Activated CD8-positive, alpha-beta memory T cell treated with anti-CD3 and anti-CD28 coated beads, Interleukin-2, amount 50 U/mL, for 48 hours (primary cell): Measurements from ENCODE around the gene SNX32.
A peak's percentile ranks its signal among the peaks of the same experiment; 100 is the strongest.

ENCODE experiments used
- DNase-seq: peaks from one replicate; pipeline ENCODE4 v3.0.0-alpha.2; 2020

Gene SNX32

DNA sequence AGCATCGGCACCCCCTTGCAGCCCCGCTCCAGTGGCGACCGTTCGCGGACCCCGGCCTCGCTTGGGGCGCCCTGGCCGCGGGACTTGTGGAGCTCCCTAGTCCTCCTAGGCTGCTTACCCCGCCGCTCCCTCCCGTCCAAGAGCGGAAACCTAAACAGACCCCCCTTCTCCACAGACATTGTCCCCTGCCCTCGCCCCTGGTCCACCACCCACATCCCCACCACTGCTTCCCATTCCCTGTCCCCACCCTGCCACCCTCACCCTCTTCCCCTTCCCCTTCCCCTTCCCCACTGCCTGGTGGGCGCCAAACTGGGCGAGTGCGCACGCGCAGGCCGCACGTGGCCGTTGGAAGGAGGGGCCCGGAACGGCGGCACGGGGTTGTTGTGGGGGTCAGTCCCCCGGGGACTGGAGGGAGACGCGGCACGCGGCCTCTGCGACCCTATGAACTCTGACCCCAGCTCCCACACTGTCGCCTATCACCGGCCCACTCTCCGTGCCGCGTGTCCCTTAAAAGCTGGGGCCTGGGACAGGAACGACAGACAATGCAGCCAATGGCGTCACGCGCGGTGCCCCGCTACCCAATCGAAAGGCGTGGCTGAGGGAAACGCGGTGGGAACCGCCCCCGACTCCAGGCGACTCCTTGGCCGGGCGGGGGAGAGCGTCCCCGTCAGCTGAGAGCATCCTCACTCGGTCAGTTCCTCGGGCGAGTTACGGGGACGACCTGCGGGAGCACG, at the start of gene SNX32:
SNX32 (plus strand) TSS at position 667 of the 734 bp plus-strand sequence. CDS start 103 bp downstream, outside the sequence.
- DNase-seq: peak; percentile 96

DNA sequence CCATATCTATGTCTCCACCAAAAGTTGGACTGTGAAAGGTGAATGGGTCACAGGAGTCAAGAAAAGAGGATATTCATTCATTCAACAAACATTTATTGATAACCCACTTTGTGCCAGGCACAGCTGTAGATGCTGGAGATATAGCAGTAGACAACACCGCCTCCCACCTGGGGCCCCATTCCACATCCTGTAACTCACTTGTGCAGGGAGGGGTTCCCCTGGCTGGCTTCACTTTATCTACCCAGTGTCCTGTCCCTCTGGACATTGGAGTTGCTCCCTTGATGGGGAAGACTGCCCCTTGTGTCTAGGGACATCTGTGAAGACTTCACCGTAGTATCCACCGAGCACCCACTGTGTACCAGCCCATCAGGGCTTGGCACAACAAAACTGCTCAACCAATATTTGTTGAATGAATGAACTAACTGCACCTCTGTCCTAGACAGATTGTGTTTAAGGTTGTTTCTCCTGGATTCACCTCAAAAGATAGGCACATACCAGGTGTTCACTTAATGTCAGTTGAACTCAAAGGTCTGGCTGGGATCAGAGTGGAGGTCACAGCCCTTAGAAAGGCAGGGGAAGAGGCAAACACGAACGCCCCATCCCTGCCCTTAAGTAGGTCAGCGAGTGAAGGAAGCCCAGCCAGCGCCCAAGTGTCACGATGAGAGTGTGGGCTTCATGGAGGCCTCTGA, 48.3 kb upstream of the SNX32 start:
- peak; percentile 54 for DNase-seq

DNA sequence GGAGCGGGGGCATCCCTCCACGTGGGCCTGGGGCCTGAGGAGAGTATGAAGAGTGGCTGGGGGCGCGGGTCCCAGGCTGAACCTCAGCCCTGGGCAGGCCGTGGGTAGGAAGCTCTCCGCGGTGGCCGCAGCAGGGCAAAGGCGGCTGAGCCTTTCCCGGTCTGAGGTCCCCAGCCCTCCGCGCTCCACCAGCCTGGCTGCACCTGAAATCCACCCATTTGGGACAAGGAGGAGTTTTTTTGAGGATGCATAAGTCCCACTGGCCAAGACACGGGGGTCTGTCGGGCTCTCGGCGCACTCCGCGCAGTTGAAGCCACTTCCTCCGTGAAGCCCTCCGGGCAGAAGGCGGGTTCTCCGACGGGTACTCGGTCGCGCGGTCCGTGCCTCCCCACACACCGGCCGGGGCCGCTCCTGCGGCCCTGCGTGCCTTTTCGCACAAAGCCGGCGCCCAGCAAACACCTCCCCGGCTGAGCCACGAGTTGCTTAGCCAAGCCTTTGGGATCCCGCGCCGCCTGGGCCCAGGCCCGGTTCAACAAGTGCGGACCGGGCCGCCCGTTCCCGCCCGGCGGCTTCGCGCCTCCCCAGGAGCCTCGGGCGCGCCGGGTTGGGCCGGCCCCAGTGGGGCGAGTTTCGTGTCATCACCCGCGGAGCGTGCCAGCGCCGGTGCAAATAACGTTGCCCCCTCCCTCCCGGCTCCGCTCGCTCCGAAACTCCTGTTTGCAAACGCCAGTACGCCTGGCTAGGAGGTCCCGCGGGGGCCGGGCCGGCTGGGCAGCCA, 47.6 kb upstream of the SNX32 start:
- peak; percentile 61 for DNase-seq

DNA sequence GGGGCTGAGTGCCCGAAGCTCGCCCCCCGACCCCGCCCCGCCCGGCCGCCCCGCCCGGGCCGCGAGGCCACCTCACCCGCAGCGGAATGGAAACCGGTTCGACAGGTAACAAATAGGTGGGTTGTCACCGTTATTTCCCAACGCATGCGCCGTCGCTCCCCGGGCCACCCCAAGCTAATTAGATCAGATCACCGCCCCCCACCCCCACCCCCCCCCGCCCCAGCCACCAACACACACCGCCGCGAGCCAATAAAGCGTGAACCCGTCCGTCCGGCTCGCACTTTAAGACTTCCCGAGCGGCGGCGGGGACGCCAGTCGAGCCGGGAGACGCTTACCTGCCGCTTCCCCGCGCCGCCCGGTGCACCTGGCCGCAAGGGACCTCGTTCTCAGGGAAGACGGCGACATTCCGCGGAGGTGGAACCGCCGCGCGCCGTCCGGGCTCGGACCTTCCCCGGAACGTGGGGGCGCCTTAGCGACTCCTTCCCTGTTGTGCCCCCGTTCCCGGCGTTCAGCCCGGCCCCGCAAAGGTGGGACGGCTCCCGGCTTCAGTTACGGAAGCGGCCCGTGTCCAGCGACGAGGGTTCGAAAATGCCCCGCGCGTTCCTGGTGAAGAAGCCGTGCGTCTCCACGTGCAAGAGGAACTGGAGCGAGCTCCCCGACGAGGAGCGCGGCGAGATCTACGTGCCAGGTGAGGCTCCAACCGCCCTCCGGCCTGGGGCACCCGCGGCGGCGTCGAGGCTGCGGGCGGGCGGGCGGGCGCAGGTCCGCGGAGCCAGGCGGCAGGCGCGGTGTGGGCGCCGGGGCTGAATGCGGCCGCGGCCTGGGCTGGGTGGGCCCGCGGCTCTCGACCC, 46.8 kb upstream of the SNX32 start, which contains the start of gene OVOL1:
OVOL1 (plus strand) TSS at position 278 of the 851 bp plus-strand sequence; CDS start at position 589, 311 bp downstream.
- peak; percentile 56 for DNase-seq

DNA sequence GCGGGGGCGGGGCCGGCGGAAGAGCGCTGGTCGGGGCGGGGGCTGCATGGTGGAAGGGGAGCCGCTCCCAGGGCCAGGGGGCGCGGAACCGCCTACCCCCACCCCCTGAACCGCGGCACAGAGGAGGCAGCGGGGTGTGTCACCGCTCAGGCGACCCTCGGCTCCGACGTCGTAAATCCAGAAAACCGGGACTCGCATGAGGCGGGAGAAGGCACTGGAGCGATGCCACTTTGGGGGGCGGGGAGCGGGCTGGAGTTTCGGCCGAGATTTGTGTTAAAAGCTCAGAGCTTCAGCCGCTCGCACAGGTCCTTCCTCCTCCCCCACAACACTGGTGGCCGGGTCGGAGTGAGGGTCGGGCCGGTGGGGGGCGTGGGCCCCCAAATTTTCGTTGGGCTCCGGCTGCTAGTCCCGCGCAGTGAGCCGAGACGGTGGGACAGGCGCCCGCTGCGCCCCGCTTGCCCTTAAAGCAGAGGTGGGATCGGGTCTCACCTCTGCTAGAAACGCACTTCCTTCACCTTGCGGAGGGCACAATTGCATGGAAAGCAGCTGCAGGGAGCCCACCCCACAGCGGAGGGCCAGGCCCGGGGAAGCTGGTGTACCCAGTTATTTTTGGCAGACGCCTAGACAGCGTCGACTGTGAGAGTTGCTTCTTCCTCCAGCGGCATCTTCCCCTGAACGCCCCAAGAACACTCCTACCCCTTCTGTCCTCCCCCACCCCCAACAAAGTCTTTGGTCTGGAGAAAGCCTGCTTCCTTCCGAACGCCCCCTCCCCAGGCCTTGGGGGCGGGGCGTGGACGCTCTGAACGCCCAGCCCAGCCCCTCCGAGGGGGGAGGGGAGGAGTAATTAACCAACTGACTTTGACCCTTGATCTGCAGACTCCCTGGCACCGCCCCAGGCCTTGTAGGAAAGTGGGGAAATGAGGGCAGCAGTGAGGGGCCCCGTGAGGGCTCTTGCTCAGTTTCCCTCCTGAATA, 45.8 kb upstream of the SNX32 start:
- DNase-seq: peak; percentile 59

DNA sequence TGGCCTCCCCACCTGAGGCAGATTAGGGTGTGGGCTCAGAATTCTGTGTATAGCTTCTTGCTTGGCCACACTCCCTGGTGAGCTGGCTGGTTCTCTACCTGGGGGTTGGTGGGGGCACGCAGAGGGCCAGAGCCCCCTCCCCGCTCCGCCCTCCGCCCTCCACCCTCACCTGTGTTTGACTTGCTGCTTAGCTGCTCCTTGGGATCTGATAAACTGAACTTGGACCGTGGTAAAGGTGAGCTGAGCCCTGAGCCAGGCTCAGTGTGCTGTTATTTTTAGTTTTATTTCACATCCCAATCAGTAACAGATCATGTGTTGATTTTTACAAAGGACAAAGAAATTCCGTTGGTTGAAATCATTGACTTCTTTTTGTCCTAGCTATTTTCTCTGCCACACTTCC, 44.9 kb upstream of the SNX32 start:
- DNase-seq: no peak

DNA sequence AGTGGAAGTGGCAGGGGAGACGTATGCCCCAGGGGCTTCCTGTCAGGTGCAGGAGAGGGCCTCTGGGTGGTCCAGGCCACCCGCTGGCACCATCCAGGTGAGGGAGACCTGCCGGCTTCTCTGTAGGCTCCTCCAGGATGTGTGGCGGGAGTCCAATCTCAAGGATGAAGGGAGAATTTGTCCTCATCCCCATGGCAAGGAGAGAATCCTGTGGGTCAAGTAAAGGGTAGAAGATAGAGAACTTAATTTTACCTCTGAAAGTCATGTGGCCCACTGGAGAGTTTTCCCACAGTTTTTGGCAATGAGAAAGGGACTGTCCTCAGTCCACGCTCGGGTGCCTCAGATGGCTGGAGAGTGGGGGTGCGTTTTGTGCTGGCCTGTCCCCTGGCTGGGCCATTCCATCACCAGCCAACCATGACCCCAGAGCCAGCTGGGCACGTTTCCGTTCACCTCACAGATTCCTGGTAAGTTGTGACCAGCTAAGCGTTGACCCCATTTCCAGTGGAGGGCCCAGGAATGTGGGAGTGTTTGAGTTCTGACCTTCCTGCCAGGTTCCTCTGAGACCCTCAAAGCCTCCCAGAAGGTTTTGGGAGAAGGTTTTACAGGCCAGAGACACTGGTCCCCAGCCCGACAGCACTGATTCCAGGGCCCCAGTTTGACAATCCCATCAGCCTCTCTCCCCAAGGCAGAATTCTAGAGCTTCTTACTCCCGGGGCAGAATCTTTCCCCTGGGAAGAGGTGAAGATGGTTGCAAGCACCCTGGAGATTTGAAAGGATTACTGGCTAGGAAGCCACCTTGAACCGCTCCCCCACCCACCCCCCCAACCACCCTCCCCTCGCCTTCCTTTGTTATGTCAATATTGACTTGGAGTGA, 44.3 kb upstream of the SNX32 start:
- no peak for DNase-seq

DNA sequence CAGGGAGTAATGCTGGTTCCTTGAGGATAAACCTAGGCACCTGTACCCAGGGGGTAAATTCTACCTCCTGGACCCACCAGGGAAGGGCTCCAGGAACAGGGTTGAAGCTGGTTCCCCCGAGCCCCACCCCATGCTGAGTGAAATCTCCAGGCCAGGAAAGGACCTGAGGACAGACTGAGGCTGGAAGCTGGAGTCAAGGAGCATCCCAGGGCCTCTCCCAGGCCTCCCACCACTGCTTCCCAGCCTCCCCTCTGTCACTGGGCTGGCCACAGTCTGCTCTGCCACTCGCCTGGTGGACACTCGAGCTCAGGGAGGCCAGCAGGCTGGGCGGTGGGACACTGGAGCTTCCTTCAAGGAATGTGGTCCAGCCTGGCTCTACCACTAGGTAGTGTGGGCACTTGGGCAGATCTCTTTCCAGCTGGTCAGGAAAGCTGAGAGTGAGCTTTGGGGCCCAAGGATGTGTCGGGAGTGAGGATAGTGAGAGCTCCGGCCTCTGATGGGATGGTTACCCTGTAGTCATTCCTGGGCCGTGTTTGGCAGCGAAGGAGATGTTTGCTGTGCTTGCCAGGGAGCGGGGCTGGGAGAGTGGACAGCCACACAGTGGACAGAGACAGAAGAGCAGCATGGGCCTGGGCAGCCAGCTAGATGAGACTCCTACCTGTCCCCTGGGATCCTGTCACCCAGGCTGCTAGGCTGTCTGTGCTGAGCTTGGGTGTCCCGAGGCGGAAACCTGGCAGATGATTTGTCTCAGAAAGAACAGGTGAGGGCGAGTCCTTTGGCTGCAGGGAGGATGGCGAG, 43.5 kb upstream of the SNX32 start:
- DNase-seq: no peak

DNA sequence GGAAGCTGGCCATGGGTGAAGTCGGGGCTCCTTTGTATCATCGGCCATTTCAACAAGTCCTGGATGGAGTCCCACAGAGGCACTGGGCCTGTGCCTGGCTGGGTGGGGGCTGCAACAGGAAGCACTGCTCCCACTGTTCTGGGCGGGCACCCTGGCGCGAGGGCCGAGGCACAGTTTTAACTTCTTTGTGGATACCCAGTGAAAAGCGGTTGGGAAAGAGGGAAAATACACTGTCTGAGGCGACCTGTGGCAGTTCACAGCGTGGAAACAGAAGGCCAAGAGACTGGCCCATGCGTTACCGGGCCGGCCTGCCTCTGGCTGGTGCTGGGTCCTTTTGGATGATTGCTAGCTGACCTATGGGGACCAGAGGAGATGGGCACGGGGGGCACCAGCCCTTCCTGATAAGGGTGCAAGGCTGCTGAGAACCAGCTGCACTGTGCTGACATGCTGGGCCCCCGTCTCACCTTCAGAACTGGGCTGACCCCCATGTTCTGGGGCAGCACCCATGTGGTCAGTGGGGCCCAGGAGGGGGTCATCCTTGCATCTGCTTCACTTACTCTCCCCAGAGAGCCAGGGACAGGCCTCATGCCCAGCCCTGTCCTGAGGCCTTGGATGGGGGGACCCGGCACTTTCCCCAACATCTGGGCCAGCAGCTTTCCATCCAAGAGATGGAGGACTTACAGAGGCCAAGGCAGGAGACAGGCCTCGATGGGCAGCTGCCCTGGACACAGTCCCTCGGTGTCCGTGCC, 42.7 kb upstream of the SNX32 start:
- DNase-seq: peak; percentile 51

DNA sequence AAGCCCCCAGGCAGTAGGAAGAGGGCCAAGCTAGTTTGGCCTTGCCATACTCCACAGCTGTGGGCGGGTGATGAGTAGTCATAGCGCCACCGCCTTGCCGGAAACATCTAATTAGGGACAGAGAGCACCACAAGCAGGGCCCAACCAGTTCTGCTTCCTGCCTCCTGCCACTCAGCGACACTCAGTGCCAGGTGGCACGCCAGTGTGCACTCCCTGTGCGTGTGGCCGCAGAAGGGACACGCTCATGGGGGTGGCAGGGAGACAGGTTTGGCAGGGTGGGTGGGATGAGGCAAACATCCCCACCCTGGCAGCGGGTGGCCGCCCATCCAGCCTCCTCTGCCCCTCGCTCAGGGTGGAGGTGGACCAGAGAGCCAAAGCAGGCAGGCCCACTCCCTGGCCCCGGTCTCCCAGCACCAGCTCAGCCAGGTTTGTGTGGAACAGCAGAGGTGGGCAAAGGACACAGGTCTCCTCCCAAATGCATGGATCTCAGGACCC, 42.0 kb upstream of the SNX32 start:
- DNase-seq: peak; percentile 77

DNA sequence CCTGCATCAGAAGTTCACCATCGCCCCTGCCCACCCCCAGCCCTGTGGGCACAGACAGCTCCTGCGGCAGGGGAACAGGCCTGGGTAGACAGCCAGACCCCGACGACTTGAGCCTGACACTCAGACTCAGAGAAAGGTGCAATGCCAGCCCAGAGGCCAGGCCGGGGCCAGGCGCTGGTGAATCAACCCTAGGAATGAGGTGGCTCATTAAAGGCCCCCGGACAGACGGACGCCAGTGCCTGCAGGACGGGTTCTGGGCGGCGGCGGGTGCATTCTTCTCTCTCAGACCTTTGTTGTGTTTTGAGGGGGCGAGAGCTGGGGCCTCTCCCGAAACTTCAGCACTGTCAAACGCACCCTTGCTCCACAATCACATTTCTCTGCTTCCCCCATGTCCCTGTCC, 41.3 kb upstream of the SNX32 start:
- peak; percentile 50 for DNase-seq

DNA sequence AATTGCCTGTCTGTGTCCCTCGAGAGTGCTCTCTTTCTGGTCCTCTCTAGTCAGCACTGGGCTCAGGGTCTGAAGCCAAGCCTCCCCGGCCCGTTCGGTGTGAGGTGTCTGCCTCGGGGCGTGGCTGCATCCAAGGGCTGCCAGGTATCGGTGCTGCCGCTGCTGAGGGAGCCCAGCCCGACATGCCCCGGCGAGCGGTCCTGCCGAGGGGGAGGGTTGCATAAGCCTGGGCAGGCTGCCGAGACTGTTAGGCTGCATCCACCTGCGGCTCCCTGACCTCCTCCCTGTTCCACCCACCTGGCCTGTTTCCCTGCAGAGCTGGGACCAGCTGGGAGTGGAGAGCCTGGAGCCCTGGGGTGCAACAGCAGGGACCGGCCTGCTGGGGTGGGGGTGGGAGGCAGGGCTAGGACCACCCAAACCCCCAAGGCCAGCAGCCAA, 40.6 kb upstream of the SNX32 start:
- no peak for DNase-seq

DNA sequence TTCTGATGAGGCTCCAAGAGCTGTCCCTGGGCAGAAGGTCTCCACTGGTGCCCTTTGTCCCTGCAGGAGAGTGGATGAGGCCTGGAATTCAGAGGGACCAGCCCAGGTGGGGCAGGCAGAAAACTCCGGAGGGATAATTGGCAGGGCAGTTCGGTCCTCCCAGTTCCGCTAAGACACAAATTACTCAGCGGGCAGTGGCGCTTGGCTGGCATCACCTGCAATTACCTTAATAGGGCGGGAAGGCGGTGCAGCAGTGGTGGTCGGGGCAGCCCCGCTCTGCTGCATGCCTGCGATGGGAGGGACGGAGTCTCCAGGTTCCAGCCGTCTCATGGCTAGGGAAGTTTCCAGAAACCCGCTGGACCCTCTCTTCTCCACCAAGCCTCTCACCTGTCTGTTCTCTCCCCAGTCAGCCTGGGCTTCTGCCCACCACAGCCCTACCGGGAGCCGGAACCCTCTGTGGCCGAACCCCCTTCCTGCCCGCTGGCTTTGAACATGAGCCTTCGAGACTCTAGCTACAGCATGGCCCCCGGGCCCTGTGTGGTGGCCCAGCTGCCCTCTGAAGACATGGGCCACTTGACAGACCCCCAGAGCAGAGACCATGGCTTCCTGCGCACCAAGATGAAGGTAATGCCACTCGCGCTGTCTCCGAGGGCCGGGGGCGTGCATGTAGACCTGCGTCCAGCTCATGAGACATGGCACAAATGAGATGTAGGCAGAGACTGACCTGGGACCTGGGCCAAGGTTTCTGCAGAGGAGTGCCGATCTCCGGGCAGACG, 40.0 kb upstream of the SNX32 start:
- DNase-seq: no peak

DNA sequence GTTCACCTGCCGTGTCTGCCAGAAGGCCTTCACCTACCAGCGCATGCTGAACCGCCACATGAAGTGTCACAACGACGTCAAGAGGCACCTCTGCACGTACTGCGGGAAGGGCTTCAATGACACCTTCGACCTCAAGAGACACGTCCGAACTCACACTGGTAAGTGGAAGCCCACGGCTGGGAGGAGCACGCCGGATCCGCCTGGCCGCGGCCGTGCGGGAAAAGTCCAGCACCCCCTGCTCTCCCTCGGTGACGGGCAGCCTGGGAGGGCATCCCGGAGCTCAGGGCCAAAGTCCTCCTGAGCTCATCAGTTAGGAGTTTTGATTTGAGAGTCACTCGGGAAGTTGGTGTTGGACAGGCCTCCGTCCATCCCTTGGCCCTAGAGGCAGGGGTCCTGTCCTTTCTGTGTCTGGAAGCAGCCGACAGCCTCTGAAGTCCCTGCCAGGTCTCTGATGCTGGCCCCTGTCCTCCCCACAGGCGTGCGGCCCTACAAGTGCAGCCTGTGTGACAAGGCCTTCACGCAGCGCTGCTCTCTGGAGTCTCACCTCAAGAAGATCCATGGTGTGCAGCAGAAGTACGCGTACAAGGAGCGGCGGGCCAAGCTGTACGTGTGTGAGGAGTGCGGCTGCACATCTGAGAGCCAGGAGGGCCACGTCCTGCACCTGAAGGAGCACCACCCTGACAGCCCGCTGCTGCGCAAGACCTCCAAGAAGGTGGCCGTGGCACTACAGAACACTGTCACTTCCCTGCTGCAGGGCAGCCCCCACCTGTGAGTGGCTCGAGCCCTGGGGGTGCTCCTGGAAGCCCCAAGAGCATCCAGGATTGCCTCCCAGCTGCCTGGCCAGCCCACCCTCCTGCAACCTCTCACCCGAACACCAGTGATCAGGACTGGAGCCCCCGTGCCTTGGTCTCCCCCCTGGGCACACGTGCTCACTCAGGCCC, 38.9 kb upstream of the SNX32 start:
- no peak for DNase-seq

DNA sequence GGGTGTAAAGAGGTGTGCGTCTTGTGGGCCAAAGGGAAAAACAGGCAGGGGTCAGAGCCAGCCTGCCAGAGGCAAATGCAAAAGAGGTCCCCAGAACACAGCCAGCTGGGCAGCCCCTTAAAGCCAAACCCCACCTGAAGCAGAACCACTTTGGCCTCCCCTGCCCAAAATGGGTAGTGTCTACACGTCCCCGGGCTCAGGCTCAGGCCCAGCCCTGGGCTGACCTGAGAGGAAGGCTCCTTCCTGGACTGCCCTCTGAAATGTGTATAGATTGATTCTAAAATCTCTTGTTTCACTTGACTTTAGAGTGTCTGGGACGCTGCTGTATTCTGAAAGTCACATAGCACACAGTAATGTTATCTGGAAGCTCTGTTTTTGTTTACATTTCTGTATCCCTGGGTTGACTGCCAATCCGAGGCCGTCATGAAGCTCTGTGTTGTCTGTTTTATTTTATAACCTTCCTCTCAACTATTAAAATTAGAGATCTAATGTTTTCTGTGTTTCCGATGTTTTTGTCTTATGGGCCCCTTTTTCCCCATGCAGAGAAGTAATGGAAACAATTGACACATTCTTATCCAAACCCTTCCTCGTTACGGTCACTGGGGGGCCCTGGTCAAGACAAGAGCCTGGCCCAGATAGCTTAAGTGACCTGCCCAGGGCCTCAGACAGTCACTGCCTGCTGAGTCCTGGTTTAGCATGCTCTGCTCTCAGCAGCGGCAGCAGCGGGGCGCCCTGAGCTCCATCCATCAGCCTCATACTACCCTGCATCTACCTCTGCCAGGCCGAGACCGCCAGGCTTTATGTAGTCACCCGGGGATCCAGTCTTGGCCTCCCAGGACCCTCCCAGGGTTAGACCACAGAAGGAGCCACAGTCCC, 36.8 kb upstream of the SNX32 start:
- no peak for DNase-seq
